CD4-positive, alpha-beta T cell (primary cell): ENCODE results near the gene CSNK1G1. TPM values are rescaled to one million over a fixed set of nuclear protein-coding genes. Genes with fewer than 3 reads are reported as not detected.
A peak's percentile ranks its signal among the peaks of the same experiment; 100 is the strongest.

Experiments used
- ATAC-seq: fragments of 200-7000 bp; cut with Tn5 transposase; one replicate; pipeline ENCODE4 v1.10.0; 2022; ENCODE audit warnings: mild to moderate bottlenecking; ENCODE audit not compliant: poor library complexity
- CTCF ChIA-PET: fragments of 350-600 bp; sonication (Branson Sonifier 250); formaldehyde crosslinking; loops from one replicate; lab custom pipeline; 2021; ENCODE audit warnings: antibody characterized with exemption, inconsistent platforms; lab: Charles Lee
- POLR2A ChIA-PET: fragments of 350-600 bp; sonication (Branson Sonifier 250); formaldehyde crosslinking; loops from one replicate; lab custom pipeline; 2021; ENCODE audit warnings: antibody characterized with exemption, inconsistent platforms; lab: Charles Lee
- DNase-seq, 14 experiments: peaks; one replicate each; pipeline ENCODE4 v3.0.0-alpha.2; 2013 to 2020; ENCODE audit warnings: mixed read lengths in 2 of 14
- H3K27ac ChIP-seq, 2 donors: one replicate each; pipeline versions ENCODE4 v1.5.1 to v1.7.0; 2013; ENCODE audit warnings: low read length in 2 of 2, low read depth in 1 of 2, mild to moderate bottlenecking in 1 of 2
- H3K27me3 ChIP-seq, 2 experiments: 1 replicate in 1 of 2; 2 replicates in 1 of 2; pipeline versions ENCODE4 v1.6.1 to v1.7.0; 2013; ENCODE audit warnings: low read length in 2 of 2, control low read depth in 1 of 2, mild to moderate bottlenecking in 1 of 2, moderate library complexity in 1 of 2; ENCODE audit not compliant: insufficient read depth in 2 of 2, control insufficient read depth in 1 of 2
- H3K36me3 ChIP-seq: one replicate; pipeline ENCODE4 v1.6.1; 2013; ENCODE audit warnings: low read length, control low read depth; ENCODE audit not compliant: insufficient read depth
- H3K4me1 ChIP-seq: one replicate; pipeline ENCODE4 v1.6.1; 2013; ENCODE audit warnings: low read length, control low read depth; ENCODE audit not compliant: insufficient read depth
- H3K4me3 ChIP-seq: one replicate; pipeline ENCODE4 v1.5.1; 2013; ENCODE audit warnings: mild to moderate bottlenecking, low read length, moderate library complexity
- H3K9me3 ChIP-seq, 2 experiments: 1 replicate in 1 of 2; 2 replicates in 1 of 2; pipeline versions ENCODE4 v1.6.1 to v1.7.0; 2013; ENCODE audit warnings: low read length in 2 of 2, mild to moderate bottlenecking in 2 of 2, control low read depth in 1 of 2, moderate library complexity in 1 of 2; ENCODE audit not compliant: control insufficient read depth in 1 of 2, insufficient read depth in 1 of 2
- H3K27ac Mint-ChIP-seq: one replicate; pipeline ENCODE4 v1.8.0; 2020; ENCODE audit warnings: mixed read lengths
- H3K27me3 Mint-ChIP-seq: one replicate; pipeline ENCODE4 v1.8.0; 2021; ENCODE audit warnings: mixed read lengths
- H3K36me3 Mint-ChIP-seq: one replicate; pipeline ENCODE4 v1.8.0; 2021; ENCODE audit warnings: low read depth, mixed read lengths
- H3K4me1 Mint-ChIP-seq: one replicate; pipeline ENCODE4 v1.8.0; 2021; ENCODE audit warnings: low read depth, mixed read lengths
- H3K4me3 Mint-ChIP-seq: one replicate; pipeline ENCODE4 v1.8.0; 2020; ENCODE audit warnings: mild to moderate bottlenecking, mixed read lengths
- H3K9me3 Mint-ChIP-seq: one replicate; pipeline ENCODE4 v1.8.0; 2020; ENCODE audit warnings: mixed read lengths
- CTCF ChIP-seq: fragments of 200-600 bp; IDR thresholded peaks from one replicate; pipeline ENCODE4 v1.8.0; 2022; ENCODE audit warnings: antibody characterized with exemption, mild to moderate bottlenecking
- intact Hi-C, 2 experiments: fragments of 100-400 bp; cut with DNase I in 1 of 2; cut with micrococcal nuclease in 1 of 2; formaldehyde crosslinking; loops; one replicate each; pipeline versions ENCODE4 v1.15.1 to v1.9.0; 2023 to 2025; cut with DNase I, micrococcal nuclease
- total RNA-seq, 174 experiments: library from RNA in 2 of 174; stranded (reverse) in 2 of 174; gene quantifications; one replicate each; pipeline ENCODE4 v1.2.3 and lab custom pipeline; 2021 to 2026

CSNK1G1 gene
- total RNA-seq, 2 experiments from 2014 or later = 12.2 to 13.7 TPM

- intact Hi-C loops = no loop called here
- Mint-ChIP-seq H3K27me3 (no peaks in the 10 kb centered on the region), H3K4me3 (no peak overlapping the region), H3K27ac (no peak overlapping the region), H3K9me3 (no peaks in the 10 kb centered on the region), H3K4me1 (no peaks in the 10 kb centered on the region), H3K36me3 (peaks cover 63% of the 10 kb centered on the region)
- Histone ChIP-seq H3K9me3 (no peaks in the 10 kb centered on the region), H3K4me3 (no peak overlapping the region), H3K36me3 (peaks cover 38% of the 10 kb centered on the region), H3K27ac (no peak overlapping the region), H3K27me3 (no peaks in the 10 kb centered on the region), H3K4me1 (no peaks in the 10 kb centered on the region)
- no peak for TF ChIP-seq CTCF
- DNase-seq (no peak), ATAC-seq (no peak)
- CTCF ChIA-PET = no interaction called here
- POLR2A ChIA-PET = no interaction called here
Measured at GRCh38 chr15:64211696-64212095, 144.3 kb downstream of the CSNK1G1 start.

GRCh38 chr15:64210371-64210770 lies 145.6 kb downstream of the CSNK1G1 start:
- H3K36me3 ChIP-seq = peaks cover 37% of the 10 kb centered on the region
- no peaks in the 10 kb centered on the region for H3K4me1 ChIP-seq
- no peaks in the 10 kb centered on the region for H3K27me3 Mint-ChIP-seq
- no peak overlapping the region for H3K27ac Mint-ChIP-seq
- DNase-seq = no peak
- ChIA-PET CTCF (no interaction called here), POLR2A (no interaction called here)
- peaks cover 56% of the 10 kb centered on the region for H3K36me3 Mint-ChIP-seq
- no peaks in the 10 kb centered on the region for H3K4me1 Mint-ChIP-seq
- no peaks in the 10 kb centered on the region for H3K27me3 ChIP-seq
- ATAC-seq = no peak
- H3K4me3 ChIP-seq = no peak overlapping the region
- no peak for TF ChIP-seq CTCF
- intact Hi-C loops = no loop called here
- no peaks in the 10 kb centered on the region for H3K9me3 ChIP-seq
- H3K27ac ChIP-seq = no peak overlapping the region
- no peak overlapping the region for H3K4me3 Mint-ChIP-seq
- H3K9me3 Mint-ChIP-seq = no peaks in the 10 kb centered on the region

GRCh38 chr15:64209680-64210334 lies 146.2 kb downstream of the CSNK1G1 start:
- no peaks in the 10 kb centered on the region for H3K27me3 ChIP-seq
- no peaks in the 10 kb centered on the region for H3K9me3 ChIP-seq
- Mint-ChIP-seq H3K27me3 (no peaks in the 10 kb centered on the region), H3K9me3 (no peaks in the 10 kb centered on the region), H3K27ac (peak overlapping the region; percentile 7), H3K4me1 (no peaks in the 10 kb centered on the region), H3K4me3 (no peak overlapping the region), H3K36me3 (peaks cover 60% of the 10 kb centered on the region)
- intact Hi-C loops = loop anchor here (2.0 to 5.0 kb wide), 3 partner anchors 147 to 517 kb away; partner anchors contain the start of gene CSNK1G1 (in 1 of the 2)
- CTCF ChIA-PET = no interaction called here
- H3K4me3 ChIP-seq = no peak overlapping the region
- DNase-seq = peak in 3 of 14 experiments; percentile 19 to 27 (median 27)
- H3K27ac ChIP-seq = no peak overlapping the region
- H3K36me3 ChIP-seq = peaks cover 37% of the 10 kb centered on the region
- no peaks in the 10 kb centered on the region for H3K4me1 ChIP-seq
- ATAC-seq = no peak
- peak; percentile 43 for TF ChIP-seq CTCF
- POLR2A ChIA-PET = no interaction called here
